ENCODE measurements around the gene EDN2. TPM values are rescaled to one million over a fixed set of nuclear protein-coding genes. Genes with fewer than 3 reads are reported as not detected.

EDN2 gene
- total RNA-seq, 4 donors from 2014 or later: 0.50 to 1.1 TPM; not detected in 2

- Histone ChIP-seq H3K4me3 (no peak overlapping the region), H3K27ac (peak overlapping the region in 3 of 4 donors; percentile 55 to 79 (median 77)), H3K27me3 (no peaks in the 10 kb centered on the region), H3K36me3 (no peaks in the 10 kb centered on the region), H3K4me1 (peaks cover 2 to 45% (median 24%) of the 10 kb centered on the region in 3 donors), H3K9me3 (no peaks in the 10 kb centered on the region)
- ATAC-seq: no peak
- TF ChIP-seq POLR2AphosphoS5 (IDR thresholded peaks at IDR 0.05): no peak
- no peak for TF ChIP-seq EP300 (IDR thresholded peaks at IDR 0.05)
- WGBS, 2 donors (ENCODE audit: low coverage in 1 of 2): 60% methylated on average over 1 of the region's 4 CpGs; no CpG with 5 or more reads in 1 of the 2 donors
Measured at GRCh38 chr1:41433501-41433900, 51.0 kb downstream of the EDN2 start.

- TF ChIP-seq POLR2A (IDR thresholded peaks at IDR 0.05) (no peak), CTCF (IDR thresholded peaks at IDR 0.05) (peak in 3 of 4 experiments; percentile 84 to 86 (median 85)), POLR2AphosphoS5 (IDR thresholded peaks at IDR 0.05) (peak; percentile 13), EP300 (IDR thresholded peaks at IDR 0.05) (no peak)
- Histone ChIP-seq H3K36me3 (no peaks in the 10 kb centered on the region), H3K9me3 (no peaks in the 10 kb centered on the region), H3K4me1 (peaks cover 2 to 45% (median 24%) of the 10 kb centered on the region in 3 donors), H3K4me3 (no peak overlapping the region), H3K27me3 (no peaks in the 10 kb centered on the region), H3K27ac (peak overlapping the region in 3 of 4 donors; percentile 77 to 79 (median 79))
- ATAC-seq: peak; percentile 91
- 10 to 35% methylated on average over 2 to 10 of the region's 17 CpGs for WGBS, 2 donors (ENCODE audit: low coverage in 1 of 2)
Measured at GRCh38 chr1:41432481-41433280, 51.8 kb downstream of the EDN2 start.

- TF ChIP-seq POLR2AphosphoS5 (IDR thresholded peaks at IDR 0.05) (no peak), POLR2A (IDR thresholded peaks at IDR 0.05) (no peak), CTCF (IDR thresholded peaks at IDR 0.05) (no peak), EP300 (IDR thresholded peaks at IDR 0.05) (no peak)
- Histone ChIP-seq H3K4me3 (no peak overlapping the region), H3K9me3 (no peaks in the 10 kb centered on the region), H3K27ac (peak overlapping the region in 3 of 4 donors; percentile 77 to 79 (median 79)), H3K27me3 (no peaks in the 10 kb centered on the region), H3K36me3 (no peaks in the 10 kb centered on the region), H3K4me1 (peaks cover 2 to 45% (median 24%) of the 10 kb centered on the region in 3 donors)
- WGBS, 2 donors (ENCODE audit: low coverage in 1 of 2): 59 to 72% methylated on average over 5 of the region's 20 CpGs
- ATAC-seq: no peak
Measured at GRCh38 chr1:41431490-41432350, 52.8 kb downstream of the EDN2 start.

GRCh38 chr1:41430582-41430981, 53.9 kb downstream of the EDN2 start:
- Histone ChIP-seq H3K9me3 (no peaks in the 10 kb centered on the region), H3K27me3 (no peaks in the 10 kb centered on the region), H3K27ac (peak overlapping the region in 3 of 4 donors; percentile 5 to 77 (median 63)), H3K4me1 (peaks cover 2 to 45% (median 24%) of the 10 kb centered on the region in 3 donors), H3K4me3 (no peak overlapping the region), H3K36me3 (no peaks in the 10 kb centered on the region)
- WGBS, 2 donors (ENCODE audit: low coverage in 1 of 2): 40% methylated on average over 1 of the region's 4 CpGs; no CpG with 5 or more reads in 1 of the 2 donors
- ATAC-seq: no peak
- no peak for TF ChIP-seq CTCF (IDR thresholded peaks at IDR 0.05)
- no peak for TF ChIP-seq POLR2A (IDR thresholded peaks at IDR 0.05)
- no peak for TF ChIP-seq EP300 (IDR thresholded peaks at IDR 0.05)
- TF ChIP-seq POLR2AphosphoS5 (IDR thresholded peaks at IDR 0.05): no peak

GRCh38 chr1:41430069-41430468, 54.4 kb downstream of the EDN2 start:
- Histone ChIP-seq H3K4me1 (peaks cover 2 to 45% (median 24%) of the 10 kb centered on the region in 3 donors), H3K27ac (peak overlapping the region in 3 of 4 donors; percentile 5 to 77 (median 63)), H3K4me3 (no peak overlapping the region), H3K27me3 (no peaks in the 10 kb centered on the region), H3K9me3 (no peaks in the 10 kb centered on the region), H3K36me3 (no peaks in the 10 kb centered on the region)
- no peak for ATAC-seq
- WGBS, 2 donors (ENCODE audit: low coverage in 1 of 2): 75% methylated on average over 4 of the region's 4 CpGs
- TF ChIP-seq EP300 (IDR thresholded peaks at IDR 0.05) (no peak), CTCF (IDR thresholded peaks at IDR 0.05) (no peak), POLR2A (IDR thresholded peaks at IDR 0.05) (no peak), POLR2AphosphoS5 (IDR thresholded peaks at IDR 0.05) (no peak)

All from gastroesophageal sphincter (tissue), 4 donors.